ENCODE measurements around the gene CD55. TPM values are rescaled to one million over a fixed set of nuclear protein-coding genes. Genes with fewer than 3 reads are reported as not detected.

The CD55 gene
- polyA plus RNA-seq, 1 of the 3 experiments (the other 2 are of a cell fraction) = 10.4 TPM

GRCh38 chr1:207280706-207281105, 40.8 kb upstream of the CD55 start:
- Histone ChIP-seq H3K9me3 (no peaks in the 10 kb centered on the region), H3K36me3 (replicated peaks in 1 of 2; ENCODE audit: control insufficient read depth in 1 of 2, insufficient read depth in 2 of 2, low read length in 1 of 2) (no peaks in the 10 kb centered on the region), H2AFZ (ENCODE audit: low read depth) (no peak overlapping the region), H3K9ac (no peak overlapping the region), H3K27ac (ENCODE audit: low read depth in 2 of 2, low read length in 1 of 2) (no peak overlapping the region), H3K9me2 (no peaks in the 10 kb centered on the region), H4K20me1 (ENCODE audit: insufficient read depth) (no peaks in the 10 kb centered on the region), H3K79me2 (ENCODE audit: insufficient read depth) (no peaks in the 10 kb centered on the region), H3K4me2 (no peak overlapping the region), H3K4me1 (ENCODE audit: control insufficient read depth in 1 of 2, insufficient read depth in 2 of 2, low read depth in 1 of 2, low read length in 1 of 2) (no peaks in the 10 kb centered on the region; a peak in 1 of 4 replicates), H3F3A (replicated peaks; ENCODE audit: insufficient read depth) (no peaks in the 10 kb centered on the region), H3K4me3 (ENCODE audit: low read depth in 2 of 2, low read length in 1 of 2) (no peak overlapping the region), H3K27me3 (ENCODE audit: insufficient read depth) (no peaks in the 10 kb centered on the region)
- ChIA-PET POLR2A (no interaction called here), CTCF (no interaction called here)
- 9% methylated on average over 3 of the region's 3 CpGs for WGBS (ENCODE audit: low lambda C conversion rate)
- DNase-seq = no peak
- no peak for TF ChIP-seq FOSL2 (IDR thresholded peaks at IDR 0.05; ENCODE audit: borderline replicate concordance, low read depth)

GRCh38 chr1:207282058-207282457, 39.4 kb upstream of the CD55 start:
- Histone ChIP-seq H2AFZ (ENCODE audit: low read depth) (no peak overlapping the region), H3K4me2 (no peak overlapping the region), H4K20me1 (ENCODE audit: insufficient read depth) (no peaks in the 10 kb centered on the region), H3K9me3 (no peaks in the 10 kb centered on the region), H3K79me2 (ENCODE audit: insufficient read depth) (no peaks in the 10 kb centered on the region), H3K36me3 (replicated peaks in 1 of 2; ENCODE audit: control insufficient read depth in 1 of 2, insufficient read depth in 2 of 2, low read length in 1 of 2) (no peaks in the 10 kb centered on the region), H3K27me3 (ENCODE audit: insufficient read depth) (no peaks in the 10 kb centered on the region), H3K9ac (no peak overlapping the region), H3K4me1 (ENCODE audit: control insufficient read depth in 1 of 2, insufficient read depth in 2 of 2, low read depth in 1 of 2, low read length in 1 of 2) (no peaks in the 10 kb centered on the region; a peak in 1 of 4 replicates), H3K9me2 (no peaks in the 10 kb centered on the region), H3F3A (replicated peaks; ENCODE audit: insufficient read depth) (no peaks in the 10 kb centered on the region), H3K4me3 (ENCODE audit: low read depth in 2 of 2, low read length in 1 of 2) (no peak overlapping the region), H3K27ac (ENCODE audit: low read depth in 2 of 2, low read length in 1 of 2) (peak overlapping the region in 1 of 2 experiments; percentile 31; a peak in 1 of 4 replicates)
- TF ChIP-seq CTCF (IDR thresholded peaks at IDR 0.05) (no peak), SMC3 (IDR thresholded peaks at IDR 0.05; ENCODE audit: low read depth, low read length) (no peak), FOXM1 (IDR thresholded peaks at IDR 0.05; ENCODE audit: low read depth) (no peak)
- ChIA-PET POLR2A (no interaction called here), CTCF (no interaction called here)
- 12% methylated on average over 2 of the region's 2 CpGs for WGBS (ENCODE audit: low lambda C conversion rate)
- DNase-seq = no peak

DNA sequence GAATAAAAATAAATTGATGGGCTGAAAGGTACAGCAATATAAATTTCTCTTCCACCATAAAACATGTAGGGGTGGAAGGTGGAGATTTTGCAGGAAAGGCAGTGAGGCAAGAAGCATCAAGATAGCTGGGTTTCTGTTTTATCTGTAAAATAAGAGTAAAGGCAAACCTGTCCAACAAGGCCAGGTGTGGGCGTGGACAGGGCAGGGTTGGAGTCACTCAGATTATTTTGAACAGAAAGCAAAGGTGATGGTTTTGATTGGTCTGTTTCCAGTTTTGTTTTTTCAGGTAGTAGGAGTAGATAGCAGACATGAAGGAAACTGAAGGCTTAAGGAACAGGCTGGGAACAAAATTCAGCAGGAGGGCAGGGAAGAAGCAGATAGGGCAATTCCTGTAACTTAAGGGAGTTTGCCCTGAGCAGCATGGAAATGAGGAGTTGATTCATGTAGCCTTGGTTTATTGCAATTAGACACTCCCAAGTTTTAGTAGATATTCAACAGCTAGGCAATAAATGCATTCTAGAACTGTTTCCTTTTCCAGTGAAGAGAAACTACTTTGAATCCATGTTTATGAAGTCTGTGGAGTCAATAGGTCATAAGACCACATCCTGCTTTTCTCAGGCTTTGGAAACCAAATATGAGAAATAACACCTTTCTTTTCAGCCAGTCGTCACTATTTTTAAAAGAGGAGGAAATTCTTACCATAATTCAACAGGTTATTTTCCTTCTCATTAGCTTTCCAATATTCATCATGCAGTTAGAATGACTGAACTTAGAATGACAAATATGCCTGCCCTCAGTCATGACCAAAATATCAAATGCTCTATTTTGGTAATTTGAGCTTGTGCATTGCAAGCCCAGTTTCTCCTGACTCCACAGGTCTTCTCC, 38.7 kb upstream of the CD55 start:
- Histone ChIP-seq H3K9ac (no peak overlapping the region), H3F3A (replicated peaks; ENCODE audit: insufficient read depth) (no peaks in the 10 kb centered on the region), H3K27me3 (ENCODE audit: insufficient read depth) (no peaks in the 10 kb centered on the region), H3K9me2 (no peaks in the 10 kb centered on the region), H3K79me2 (ENCODE audit: insufficient read depth) (no peaks in the 10 kb centered on the region), H3K9me3 (no peaks in the 10 kb centered on the region), H3K27ac (ENCODE audit: low read depth in 2 of 2, low read length in 1 of 2) (peak overlapping the region; percentile 22 to 31; a peak in 1 of 4 replicates), H3K36me3 (replicated peaks in 1 of 2; ENCODE audit: control insufficient read depth in 1 of 2, insufficient read depth in 2 of 2, low read length in 1 of 2) (no peaks in the 10 kb centered on the region), H3K4me1 (ENCODE audit: control insufficient read depth in 1 of 2, insufficient read depth in 2 of 2, low read depth in 1 of 2, low read length in 1 of 2) (no peaks in the 10 kb centered on the region; a peak in 1 of 4 replicates), H4K20me1 (ENCODE audit: insufficient read depth) (no peaks in the 10 kb centered on the region), H2AFZ (ENCODE audit: low read depth) (no peak overlapping the region), H3K4me2 (no peak overlapping the region), H3K4me3 (ENCODE audit: low read depth in 2 of 2, low read length in 1 of 2) (no peak overlapping the region)
- TF ChIP-seq SIN3A (IDR thresholded peaks at IDR 0.05; ENCODE audit: borderline replicate concordance, low read depth, low read length) = no peak
- no peak for TF ChIP-seq FOXJ3 (CRISPR knock-in tag; IDR thresholded peaks at IDR 0.05)
- TF ChIP-seq TAF1 (IDR thresholded peaks at IDR 0.05; ENCODE audit: borderline replicate concordance, low read depth, low read length) = no peak
- no peak for TF ChIP-seq USF1 (IDR thresholded peaks at IDR 0.05; ENCODE audit: borderline replicate concordance, low read depth)
- TF ChIP-seq TEAD4 (IDR thresholded peaks at IDR 0.05; ENCODE audit: borderline replicate concordance, insufficient read depth) = no peak
- no peak for TF ChIP-seq RCOR1 (IDR thresholded peaks at IDR 0.05; ENCODE audit: low read length)
- no peak for TF ChIP-seq EP300 (IDR thresholded peaks at IDR 0.05; ENCODE audit: borderline replicate concordance in 1 of 2, low read depth in 1 of 2, low read length in 1 of 2)
- 11% methylated on average over 2 of the region's 2 CpGs for WGBS (ENCODE audit: low lambda C conversion rate)
- ChIA-PET CTCF (interaction anchor here (0.9 kb wide), 1 partner anchor 8 kb away, joined by 3 read pairs; no protein-coding TSS in a partner anchor), POLR2A (no interaction called here)
- no peak for DNase-seq
